Measurements from ENCODE around the gene CEPT1. TPM values are rescaled to one million over a fixed set of nuclear protein-coding genes. Genes with fewer than 3 reads are reported as not detected.

CEPT1 gene
- total and polyA plus RNA-seq, 2 of the 13 experiments (the other 11 are each of a cell fraction or from before 2014, with no cell fraction given) = 35.7 to 48.2 TPM

DNA sequence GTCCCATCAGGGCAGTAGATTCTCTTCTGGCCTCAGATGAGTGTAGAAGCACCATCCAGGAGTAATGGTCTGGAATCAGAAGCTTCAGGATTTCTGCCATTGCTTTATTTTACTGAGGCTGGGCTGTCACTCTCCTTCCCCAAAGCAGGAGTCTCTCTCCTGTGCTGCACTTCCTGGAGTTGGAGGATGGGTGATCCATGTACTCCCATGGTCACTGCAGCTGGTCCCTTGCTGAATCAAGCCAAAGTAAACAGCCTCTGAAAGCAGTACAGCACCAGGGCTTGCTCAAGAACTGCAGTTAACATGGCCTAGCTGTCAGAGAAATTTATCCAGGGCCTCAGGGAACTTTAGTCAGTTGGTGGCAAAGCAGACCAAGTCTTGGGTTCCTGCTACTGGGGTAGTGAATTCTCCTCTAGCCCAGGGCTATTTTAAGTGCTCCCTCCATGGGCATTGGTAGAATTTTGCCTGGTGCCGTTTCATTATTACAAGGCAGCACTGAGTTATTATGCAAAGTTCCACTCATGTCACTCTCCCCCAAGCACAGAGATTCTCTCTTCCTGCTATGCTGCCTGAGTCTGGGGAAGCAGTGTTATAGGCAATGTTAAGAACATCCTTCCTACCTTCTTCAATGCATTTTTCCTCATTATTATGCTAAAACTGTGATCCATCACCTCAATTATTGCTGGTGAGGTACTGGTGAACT lies 29.7 kb upstream of the CEPT1 start:
- Histone ChIP-seq H3K4me1 (ENCODE audit: insufficient read depth, low read length) (peaks cover 25% of the 10 kb centered on the region), H2AFZ (ENCODE audit: low read length) (no peak overlapping the region), H3K27ac (ENCODE audit: extremely low read length, insufficient read depth, low read length) (peak overlapping the region; percentile 47), H3K4me2 (ENCODE audit: low read depth, low read length) (peak overlapping the region; percentile 59), H3K79me2 (ENCODE audit: insufficient read depth, low read length) (no peaks in the 10 kb centered on the region), H4K20me1 (ENCODE audit: insufficient read depth, low read length) (no peaks in the 10 kb centered on the region), H3K4me3 (replicated peaks in 1 of 3; ENCODE audit: insufficient read depth in 1 of 3, low read depth in 2 of 3, low read length in 3 of 3) (no peak overlapping the region), H3K27me3 (ENCODE audit: control insufficient read depth in 1 of 2, insufficient read depth in 2 of 2, low read length in 2 of 2) (no peaks in the 10 kb centered on the region), H3K9me3 (ENCODE audit: low read length) (peaks cover 8% of the 10 kb centered on the region; the same call in 1 of the 2 replicates), H3K36me3 (replicated peaks in 1 of 2; ENCODE audit: control insufficient read depth in 1 of 2, insufficient read depth in 2 of 2, low read length in 2 of 2) (no peaks in the 10 kb centered on the region), H3K9ac (ENCODE audit: insufficient read depth, low read depth, low read length) (peak overlapping the region; percentile 31; the same call in 1 of the 2 replicates)
- FAIRE-seq (peak; percentile 87), DNase-seq (ENCODE audit: low spot score) (peak; percentile 77), ATAC-seq (peak; percentile 100)
- in situ Hi-C loops (cut with HindIII; ENCODE audit: extremely low pct_ligation_motif_present, low pct_unique_long_range_greater_than_20kb) = no loop called here
- intact Hi-C loops (cut with micrococcal nuclease; ENCODE audit: unreplicated experiment) = loop anchor here (5.0 kb wide), 1 partner anchor 78 kb away; no protein-coding TSS in a partner anchor
- BruUV-seq (replicated peaks) = no TSS peak
- WGBS (ENCODE audit: low lambda C conversion rate) = no CpG with 5 or more reads among the region's 1 CpG
- ChIA-PET POLR2A (interaction anchor here (1.1 kb wide), 1 partner anchor 29 kb away, joined by 3 read pairs; no protein-coding TSS in a partner anchor), CTCF (ENCODE audit: low intra/inter-chr PET ratio, low total read pairs) (no interaction called here)
- TF ChIP-seq, protein P1, sequence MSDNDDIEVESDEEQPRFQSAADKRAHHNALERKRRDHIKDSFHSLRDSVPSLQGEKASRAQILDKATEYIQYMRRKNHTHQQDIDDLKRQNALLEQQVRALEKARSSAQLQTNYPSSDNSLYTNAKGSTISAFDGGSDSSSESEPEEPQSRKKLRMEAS (IDR thresholded peaks at IDR 0.05) = 0 out of 2 replicates have a peak, but pooled peaks have one; percentile 14
- no peak for TF ChIP-seq KDM1A (CRISPR knock-in tag; IDR thresholded peaks at IDR 0.05)
- TF ChIP-seq ZNF891 (CRISPR knock-in tag; IDR thresholded peaks at IDR 0.05) = no peak
- TF ChIP-seq MZF1 (CRISPR knock-in tag; IDR thresholded peaks at IDR 0.05; ENCODE audit: borderline replicate concordance) = no peak
- TF ChIP-seq MAZ (IDR thresholded peaks at IDR 0.05; ENCODE audit: borderline replicate concordance, low read depth, low read length) = no peak
- no peak for TF ChIP-seq MAZ (CRISPR knock-in tag; IDR thresholded peaks at IDR 0.05; ENCODE audit: low read depth)
- TF ChIP-seq ZMYM4 (CRISPR knock-in tag; IDR thresholded peaks at IDR 0.05) = peak; percentile 67; the same call in 1 of the 2 replicates
- TF ChIP-seq PPARG (CRISPR knock-in tag; conservative IDR thresholded peaks at IDR 0.05) = no peak
- TF ChIP-seq SP4 (CRISPR knock-in tag; IDR thresholded peaks at IDR 0.05) = peak; percentile 36; the same call in 1 of the 2 replicates
- no peak for TF ChIP-seq TCF7L2 (IDR thresholded peaks at IDR 0.05; ENCODE audit: low read depth, low read length)
- no peak for TF ChIP-seq KAT7 (CRISPR knock-in tag; IDR thresholded peaks at IDR 0.05; ENCODE audit: borderline replicate concordance)
- TF ChIP-seq ZNF441 (CRISPR knock-in tag; IDR thresholded peaks at IDR 0.05; ENCODE audit: borderline replicate concordance) = no peak
- TF ChIP-seq GABPB1 (CRISPR knock-in tag; IDR thresholded peaks at IDR 0.05) = no peak; the same call in 1 of the 2 replicates
- TF ChIP-seq, protein P2, sequence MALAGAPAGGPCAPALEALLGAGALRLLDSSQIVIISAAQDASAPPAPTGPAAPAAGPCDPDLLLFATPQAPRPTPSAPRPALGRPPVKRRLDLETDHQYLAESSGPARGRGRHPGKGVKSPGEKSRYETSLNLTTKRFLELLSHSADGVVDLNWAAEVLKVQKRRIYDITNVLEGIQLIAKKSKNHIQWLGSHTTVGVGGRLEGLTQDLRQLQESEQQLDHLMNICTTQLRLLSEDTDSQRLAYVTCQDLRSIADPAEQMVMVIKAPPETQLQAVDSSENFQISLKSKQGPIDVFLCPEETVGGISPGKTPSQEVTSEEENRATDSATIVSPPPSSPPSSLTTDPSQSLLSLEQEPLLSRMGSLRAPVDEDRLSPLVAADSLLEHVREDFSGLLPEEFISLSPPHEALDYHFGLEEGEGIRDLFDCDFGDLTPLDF (CRISPR knock-in tag; IDR thresholded peaks at IDR 0.05) = no peak
- TF ChIP-seq NCOA2 (CRISPR knock-in tag; IDR thresholded peaks at IDR 0.05) = peak; percentile 30; the same call in 1 of the 2 replicates
- TF ChIP-seq ZSCAN9 (CRISPR knock-in tag; IDR thresholded peaks at IDR 0.05; ENCODE audit: borderline replicate concordance) = no peak
- no peak for TF ChIP-seq SIX1 (CRISPR knock-in tag; IDR thresholded peaks at IDR 0.05; ENCODE audit: borderline replicate concordance)
- TF ChIP-seq ZFAT (CRISPR knock-in tag; conservative IDR thresholded peaks at IDR 0.05) = no peak
- no peak for TF ChIP-seq U2AF2 (IDR thresholded peaks at IDR 0.05; ENCODE audit: low read depth, low read length)
- peak; percentile 16; the same call in 1 of the 2 replicates for TF ChIP-seq HOXA3 (CRISPR knock-in tag; IDR thresholded peaks at IDR 0.05)
- no peak for TF ChIP-seq ZNF230 (CRISPR knock-in tag; IDR thresholded peaks at IDR 0.05)
- no peak for TF ChIP-seq GZF1 (CRISPR knock-in tag; IDR thresholded peaks at IDR 0.05)
- no peak for TF ChIP-seq TMF1 (CRISPR knock-in tag; IDR thresholded peaks at IDR 0.05; ENCODE audit: low read depth)
- no peak for TF ChIP-seq MAFF (IDR thresholded peaks at IDR 0.05; ENCODE audit: low read depth, low read length)
- TF ChIP-seq ZNF772 (CRISPR knock-in tag; IDR thresholded peaks at IDR 0.05) = no peak

All from HepG2 (cell line).